ENCODE measurements around the gene FBXO21.
A peak's percentile ranks its signal among the peaks of the same experiment; 100 is the strongest.

Gene FBXO21

GRCh38 chr12:117213295-117213808, 23.1 kb upstream of the FBXO21 start:
- no peak for TF ChIP-seq CTCF (IDR thresholded peaks at IDR 0.05; ENCODE audit: low read depth, low read length)

GRCh38 chr12:117212563-117213190, 22.4 kb upstream of the FBXO21 start:
- peaks cover 27% of the 10 kb centered on the region for H3K27me3 ChIP-seq
- DNase-seq: peak; percentile 69

More at GRCh38 chr12:117213295-117213808, 23.1 kb upstream of the FBXO21 start:
- no peaks in the 10 kb centered on the region for H3K36me3 ChIP-seq
- H3K27me3 ChIP-seq: peaks cover 28% of the 10 kb centered on the region
- no peaks in the 10 kb centered on the region for H3K4me1 ChIP-seq
- H3K4me3 ChIP-seq (ENCODE audit: low read depth, low read length): no peak overlapping the region
- no peaks in the 10 kb centered on the region for H3K9me3 ChIP-seq
- no peak for DNase-seq

GRCh38 chr12:117210266-117210918, 20.1 kb upstream of the FBXO21 start:
- TF ChIP-seq CTCF (IDR thresholded peaks at IDR 0.05; ENCODE audit: low read depth, low read length): no peak
- H3K36me3 ChIP-seq: no peaks in the 10 kb centered on the region
- no peaks in the 10 kb centered on the region for H3K4me1 ChIP-seq
- H3K27me3 ChIP-seq: peaks cover 26% of the 10 kb centered on the region
- H3K4me3 ChIP-seq (ENCODE audit: low read depth, low read length): no peak overlapping the region
- H3K9me3 ChIP-seq: no peaks in the 10 kb centered on the region
- no peak for DNase-seq

More at GRCh38 chr12:117212563-117213190, 22.4 kb upstream of the FBXO21 start:
- H3K4me3 ChIP-seq (ENCODE audit: low read depth, low read length): no peak overlapping the region
- no peaks in the 10 kb centered on the region for H3K36me3 ChIP-seq
- H3K4me1 ChIP-seq: no peaks in the 10 kb centered on the region
- no peaks in the 10 kb centered on the region for H3K9me3 ChIP-seq
- peak; percentile 97 for TF ChIP-seq CTCF (IDR thresholded peaks at IDR 0.05; ENCODE audit: low read depth, low read length)

- peaks cover 26% of the 10 kb centered on the region for H3K27me3 ChIP-seq
- no peaks in the 10 kb centered on the region for H3K36me3 ChIP-seq
- H3K4me1 ChIP-seq: no peaks in the 10 kb centered on the region
- H3K9me3 ChIP-seq: no peaks in the 10 kb centered on the region
- no peak overlapping the region for H3K4me3 ChIP-seq (ENCODE audit: low read depth, low read length)
- TF ChIP-seq CTCF (IDR thresholded peaks at IDR 0.05; ENCODE audit: low read depth, low read length): no peak
- DNase-seq: no peak
Measured at GRCh38 chr12:117209626-117210025, 19.4 kb upstream of the FBXO21 start.

- Histone ChIP-seq H3K9me3 (no peaks in the 10 kb centered on the region), H3K4me3 (ENCODE audit: low read depth, low read length) (no peak overlapping the region), H3K4me1 (no peaks in the 10 kb centered on the region), H3K36me3 (no peaks in the 10 kb centered on the region), H3K27me3 (peaks cover 26% of the 10 kb centered on the region)
- DNase-seq: no peak
- TF ChIP-seq CTCF (IDR thresholded peaks at IDR 0.05; ENCODE audit: low read depth, low read length): no peak
Measured at GRCh38 chr12:117208811-117209455, 18.7 kb upstream of the FBXO21 start.
